Colon (tissue), 2 donors: ENCODE results near the gene GRIK4.

ENCODE experiments used
- FAIRE-seq: peaks from 2 replicates; lab custom pipeline; 2012; peaks lifted over from hg19 to GRCh38; lab: Jason Lieb, UNC
- donor health status: control.
- donor health status: control.

GRIK4 gene

DNA sequence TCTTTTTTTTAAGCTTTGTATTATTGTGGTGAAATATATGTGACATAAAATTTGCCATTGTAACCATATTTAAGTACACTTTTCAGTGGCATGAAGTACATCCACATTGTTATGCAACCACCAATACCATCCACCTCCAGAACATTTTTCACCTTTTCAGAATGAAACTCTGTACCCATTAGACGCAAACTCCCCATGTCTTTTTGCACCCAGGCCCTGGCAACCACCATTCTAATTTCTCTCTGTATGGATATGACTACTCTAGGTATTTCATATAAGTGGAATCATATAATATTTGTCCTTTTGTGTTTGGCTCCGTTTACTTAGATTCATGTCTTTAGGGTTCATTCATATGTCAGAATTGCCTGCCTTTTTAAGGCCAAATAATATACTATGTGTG, 329.5 kb downstream of the GRIK4 start:
- no peak for FAIRE-seq

DNA sequence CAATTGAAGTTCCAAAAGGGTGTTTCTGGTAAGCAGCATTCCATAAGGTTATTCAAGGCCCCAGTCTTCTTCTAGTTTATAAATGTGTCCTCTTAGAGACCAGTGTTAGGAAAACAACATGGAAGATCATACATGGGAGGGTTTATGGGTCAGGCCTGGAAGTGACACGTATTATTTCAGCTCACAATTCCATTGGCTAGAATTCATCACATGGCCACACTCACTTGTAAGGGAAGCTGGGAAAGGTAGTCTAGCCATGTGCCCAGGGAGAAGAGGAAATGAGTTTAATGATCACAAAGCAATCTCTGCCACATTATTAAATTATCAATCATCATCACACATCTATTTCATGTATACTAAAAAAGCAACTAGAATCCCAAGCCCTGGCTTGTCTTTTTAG, 330.6 kb downstream of the GRIK4 start:
- no peak for FAIRE-seq

- FAIRE-seq, result no peak
Measured at GRCh38 chr11:120853435-120853834, 341.9 kb downstream of the GRIK4 start.

DNA sequence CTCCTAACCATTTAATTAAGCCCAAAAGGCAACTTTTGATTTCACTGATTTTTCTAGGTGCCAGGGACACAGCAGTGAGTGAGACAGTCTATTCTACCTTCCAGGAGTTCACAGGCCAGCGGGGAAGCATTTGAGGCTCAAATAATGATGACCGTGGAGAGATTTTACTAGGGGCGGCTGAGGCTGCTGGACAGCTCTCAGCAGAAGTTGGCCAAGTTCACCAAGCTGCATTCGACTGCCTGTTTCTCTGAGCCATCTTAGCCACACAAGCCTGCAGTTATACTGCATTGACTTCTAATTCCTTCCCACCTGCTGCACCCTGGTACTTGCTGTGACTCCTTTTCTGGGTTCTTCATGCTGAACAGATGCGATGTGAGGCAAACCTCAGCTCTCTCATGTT, 343.4 kb downstream of the GRIK4 start:
- no peak for FAIRE-seq

DNA sequence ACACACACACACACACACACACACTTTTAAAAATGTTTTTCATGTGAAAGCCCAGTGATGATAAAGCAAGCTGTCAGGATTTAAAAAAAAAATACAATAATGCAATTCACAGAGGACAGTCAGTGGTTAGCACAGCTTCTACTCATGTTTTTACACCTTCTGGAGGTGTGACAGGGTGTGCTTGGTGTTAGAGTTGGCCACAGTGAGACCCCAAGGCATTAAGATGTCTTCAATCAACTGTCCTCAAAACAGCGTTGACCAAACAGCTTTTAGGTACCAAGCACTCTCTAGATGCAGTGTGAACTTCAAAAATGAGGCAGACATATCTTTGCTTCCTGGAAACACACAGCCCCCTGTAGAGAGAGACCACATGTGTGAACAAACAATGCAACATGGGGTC, 346.0 kb downstream of the GRIK4 start:
- no peak for FAIRE-seq

DNA sequence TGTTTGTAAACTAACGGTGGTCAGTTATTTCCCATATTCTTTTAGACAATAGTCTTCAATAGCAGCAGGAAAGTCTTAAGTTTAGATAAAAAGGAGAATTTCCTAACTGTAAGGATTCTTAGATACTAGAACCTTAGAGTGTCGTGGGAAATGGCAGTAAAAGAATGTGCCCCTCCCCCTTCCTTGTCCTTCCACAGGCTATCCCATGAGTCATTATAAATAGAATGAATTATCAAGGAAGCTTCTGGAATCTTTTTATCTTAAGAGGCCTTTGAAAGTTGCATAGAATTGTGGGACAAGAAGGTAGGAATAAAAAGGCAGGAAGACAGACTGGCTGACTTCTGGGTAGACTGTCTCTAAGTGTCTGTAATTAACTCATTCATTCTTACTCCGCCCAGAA, 347.2 kb downstream of the GRIK4 start:
- no peak for FAIRE-seq

- no peak for FAIRE-seq
Measured at GRCh38 chr11:120859552-120860295, 348.2 kb downstream of the GRIK4 start.

DNA sequence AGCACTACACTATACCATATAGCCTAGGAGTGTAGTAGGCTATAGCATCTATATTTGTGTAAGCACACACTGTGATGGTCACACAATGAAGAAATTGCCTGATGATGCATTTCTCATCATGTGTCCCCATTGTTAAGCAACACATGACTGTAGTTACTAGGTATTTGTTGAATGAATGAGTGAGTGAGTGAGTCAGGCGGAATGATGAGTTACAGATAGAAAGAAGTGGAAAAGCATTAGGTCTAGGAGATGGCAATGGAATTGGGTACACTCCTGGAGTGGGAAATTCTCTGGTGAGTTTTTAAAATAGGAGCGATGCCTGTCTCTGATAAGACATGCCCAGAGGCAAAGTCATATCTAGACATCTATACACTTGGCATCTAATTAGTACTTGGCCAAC, 351.8 kb downstream of the GRIK4 start:
- FAIRE-seq, result no peak

DNA sequence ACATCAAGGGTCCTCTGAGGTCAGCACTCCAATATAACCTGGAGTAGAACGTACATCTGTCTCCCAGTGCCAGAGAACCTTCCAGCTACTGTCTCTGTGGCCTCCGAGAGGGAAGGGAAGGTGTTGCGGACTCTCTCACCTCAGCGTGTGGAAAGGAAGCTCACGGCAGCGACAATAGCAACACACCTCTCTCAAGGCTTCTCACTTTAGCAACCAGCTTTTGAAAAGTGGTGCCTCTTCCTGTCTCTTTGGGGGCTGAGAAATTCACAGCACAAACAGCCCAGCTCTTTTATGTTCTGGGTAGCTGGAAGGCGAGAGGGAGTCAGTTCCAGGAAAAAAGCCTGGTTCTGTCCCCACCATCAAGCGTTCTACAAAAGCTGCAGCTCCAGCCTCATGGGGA, 355.5 kb downstream of the GRIK4 start:
- no peak for FAIRE-seq

- no peak for FAIRE-seq
Measured at GRCh38 chr11:120867531-120867930, 356.0 kb downstream of the GRIK4 start.

- no peak for FAIRE-seq
Measured at GRCh38 chr11:120867988-120868387, 356.4 kb downstream of the GRIK4 start.

- FAIRE-seq, result no peak
Measured at GRCh38 chr11:120869097-120869496, 357.5 kb downstream of the GRIK4 start.

DNA sequence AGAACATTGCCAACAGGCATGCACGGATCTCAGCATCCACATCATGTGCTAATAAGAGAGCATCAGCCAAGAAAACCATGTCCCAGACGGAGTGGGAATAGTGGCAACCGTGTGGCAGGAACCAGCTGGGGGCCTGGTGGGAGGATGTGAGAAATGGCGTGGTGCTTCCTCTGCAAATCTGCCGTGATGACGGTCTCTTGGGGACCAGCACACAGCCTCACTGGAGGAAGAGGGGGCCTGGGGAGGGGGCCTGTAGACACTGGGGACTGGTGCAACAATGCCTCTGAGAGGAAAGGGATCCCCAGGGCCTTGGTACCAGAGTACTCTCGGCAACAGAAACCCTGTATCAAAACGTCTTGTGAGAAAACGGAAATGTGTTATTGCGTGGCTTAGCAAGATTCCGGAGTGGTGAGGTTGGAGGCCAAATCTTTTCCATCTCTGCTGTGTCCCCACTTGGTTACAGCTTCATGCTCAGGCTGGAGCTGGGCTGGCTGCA, 358.0 kb downstream of the GRIK4 start:
- FAIRE-seq, result no peak

GRCh38 chr11:120871194-120871593, 359.6 kb downstream of the GRIK4 start:
- FAIRE-seq, result no peak

DNA sequence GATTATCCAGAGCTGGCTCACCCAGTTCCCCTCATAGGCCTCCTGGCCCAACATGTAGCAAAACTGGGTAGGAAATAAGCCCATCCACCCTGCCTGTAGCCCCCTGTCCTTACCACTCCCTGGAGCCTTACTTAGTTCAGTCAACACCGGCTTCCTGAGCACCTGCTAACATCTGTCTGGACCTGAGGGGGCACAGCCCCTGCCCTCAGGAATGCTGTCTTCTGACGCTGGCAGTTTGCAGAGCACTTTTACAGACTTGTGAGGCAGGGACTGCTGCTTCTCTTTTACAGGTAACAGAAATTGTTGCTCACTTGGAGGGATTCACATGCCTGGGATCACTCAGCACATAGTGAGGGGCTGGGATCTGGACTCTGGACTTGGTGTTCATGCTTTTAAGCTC, 360.4 kb downstream of the GRIK4 start:
- FAIRE-seq, result no peak

GRCh38 chr11:120873966-120874735, 362.6 kb downstream of the GRIK4 start:
- no peak for FAIRE-seq

GRCh38 chr11:120875986-120876385, 364.4 kb downstream of the GRIK4 start:
- no peak for FAIRE-seq

GRCh38 chr11:120877746-120878365, 366.3 kb downstream of the GRIK4 start:
- FAIRE-seq, result no peak

DNA sequence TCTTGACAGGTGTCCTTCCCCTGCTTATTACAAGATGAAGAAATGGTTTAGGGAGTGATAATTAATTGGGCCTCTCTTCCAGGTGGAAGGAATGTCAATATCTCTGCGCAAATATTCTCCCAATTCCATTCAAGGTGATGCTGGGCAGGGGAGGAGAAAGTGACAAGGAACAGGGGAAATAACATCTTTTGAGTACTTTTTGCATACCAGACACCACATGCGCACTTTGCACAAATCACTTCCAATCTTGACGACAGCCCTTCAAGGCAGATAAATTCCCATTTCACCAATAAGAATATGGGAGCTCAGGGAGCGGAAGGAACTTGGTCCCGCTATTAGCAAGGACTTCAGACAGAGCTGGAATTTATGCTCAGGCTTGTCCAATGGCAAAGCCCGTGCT, 367.2 kb downstream of the GRIK4 start:
- no peak for FAIRE-seq

- FAIRE-seq, result no peak
Measured at GRCh38 chr11:120880498-120881175, 369.1 kb downstream of the GRIK4 start.

DNA sequence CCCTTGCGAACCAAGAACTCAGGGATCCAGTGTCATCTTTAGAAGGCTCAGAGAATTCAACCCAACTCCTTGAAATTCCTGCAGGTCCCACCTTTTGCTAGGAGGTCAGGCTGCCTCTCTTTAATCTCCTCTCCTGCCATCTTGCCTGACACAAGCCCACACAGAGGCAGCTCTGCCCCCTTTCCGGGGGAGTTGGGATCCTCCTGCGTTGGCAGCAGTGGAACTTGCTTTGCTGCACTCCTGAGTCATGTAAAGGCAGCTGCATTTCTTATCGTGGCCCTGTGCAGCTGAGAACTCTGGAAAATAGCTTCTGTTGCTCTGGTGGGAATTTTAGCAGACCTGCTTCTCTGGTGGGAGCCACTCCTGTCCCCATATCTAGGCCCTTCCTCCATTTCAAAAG, 370.0 kb downstream of the GRIK4 start:
- no peak for FAIRE-seq

DNA sequence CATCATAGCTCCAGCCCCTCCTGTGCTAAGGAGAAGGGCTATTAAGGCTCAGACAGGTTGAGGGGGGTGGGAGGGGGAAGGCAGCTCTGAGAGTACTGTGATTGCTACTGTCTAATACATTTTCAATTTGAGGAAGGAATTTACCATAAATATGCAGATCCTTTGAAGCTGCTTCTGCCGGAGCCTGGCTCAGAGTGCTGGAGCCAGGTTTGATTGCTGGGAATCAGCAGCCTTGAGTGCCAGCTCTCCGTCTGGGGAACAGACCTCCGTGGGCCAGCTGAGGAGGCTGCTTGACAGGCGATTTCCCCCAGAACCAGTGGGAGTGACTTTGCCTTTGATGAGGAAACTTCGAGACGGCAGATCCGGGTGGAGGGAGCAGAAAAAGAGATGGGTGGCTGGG, 370.6 kb downstream of the GRIK4 start:
- FAIRE-seq, result no peak
